Esophagus muscularis mucosa (tissue), 4 donors: Measurements from ENCODE around the gene MOB2.

Source experiments
- CTCF ChIP-seq, 3 experiments: fragments of 200-600 bp in 2 of 3; fragments of 450-650 bp in 1 of 3; sonication (generic) in 2 of 3; IDR thresholded peaks; one replicate each; pipeline ENCODE4 v1.5.1; 2017 to 2019; ENCODE audit warnings: antibody characterized with exemption in 3 of 3, mild to moderate bottlenecking in 2 of 3, moderate library complexity in 1 of 3
- EP300 ChIP-seq: sonication (generic); formaldehyde crosslinking; IDR thresholded peaks from one replicate; pipeline ENCODE4 v1.6.1; 2017; ENCODE audit warnings: antibody characterized with exemption
- POLR2AphosphoS5 ChIP-seq, 2 donors: sonication (generic); formaldehyde crosslinking; IDR thresholded peaks; one replicate each; pipeline ENCODE4 v1.6.1; 2017; ENCODE audit warnings: antibody characterized with exemption in 2 of 2

- TF ChIP-seq CTCF (IDR thresholded peaks at IDR 0.05) (no peak), POLR2AphosphoS5 (IDR thresholded peaks at IDR 0.05) (no peak), EP300 (no peak)
Observed at GRCh38 chr11:1421291-1421690, 65.3 kb downstream of the MOB2 start.
